ENCODE measurements around the gene TNK2. TPM values are rescaled to one million over a fixed set of nuclear protein-coding genes. Genes with fewer than 3 reads are reported as not detected.
"Not testable (repeated sequence)": the region's sequence is repeated elsewhere in the genome, so short reads cannot be mapped to it uniquely, and the experiment has no call there.

TNK2 gene
- total RNA-seq: 10 to 100 TPM; 12.6 to 26.6 (median 15.6) TPM

GRCh38 chr3:195907934-195908693 is at the start of gene TNK2:
TSS of gene TNK2 (minus strand) at chr3:195908551. CDS start at chr3:195888588, 19,963 bp downstream.
- TF ChIP-seq CTCF (IDR thresholded peaks at IDR 0.05): no peak
- no peak for DNase-seq (ENCODE audit: low spot score)
- ATAC-seq (ENCODE audit: low FRiP score): no peak

GRCh38 chr3:195956577-195956976 is 48.2 kb upstream of the TNK2 start:
- no peak for DNase-seq (ENCODE audit: low spot score)
- no peak for ATAC-seq (ENCODE audit: low FRiP score)
- no peak for TF ChIP-seq CTCF (IDR thresholded peaks at IDR 0.05)

DNA sequence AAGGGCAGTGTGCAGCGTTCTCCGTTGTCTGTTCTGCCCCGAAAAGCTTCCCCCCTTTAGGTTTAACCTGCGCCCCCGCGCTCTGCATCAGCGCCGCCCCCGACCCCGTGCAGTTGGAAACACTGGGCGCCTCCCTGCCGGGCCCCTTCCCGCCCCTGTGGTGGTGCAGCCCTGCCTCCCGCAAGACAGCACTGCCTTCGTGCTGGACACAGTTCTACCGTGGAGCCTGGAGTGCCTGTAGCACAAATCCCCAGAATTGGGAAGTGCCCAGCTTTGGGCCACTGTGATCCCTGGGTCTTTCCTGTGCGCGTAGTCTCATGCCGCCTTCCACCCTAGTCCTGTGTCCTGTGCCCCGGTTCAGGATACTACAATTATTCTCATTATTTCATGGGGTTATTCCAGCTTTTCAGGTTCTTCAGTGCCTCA is 47.1 kb upstream of the TNK2 start:
- not testable (repeated sequence) for ATAC-seq (ENCODE audit: low FRiP score); DNase-seq (ENCODE audit: low spot score)

DNA sequence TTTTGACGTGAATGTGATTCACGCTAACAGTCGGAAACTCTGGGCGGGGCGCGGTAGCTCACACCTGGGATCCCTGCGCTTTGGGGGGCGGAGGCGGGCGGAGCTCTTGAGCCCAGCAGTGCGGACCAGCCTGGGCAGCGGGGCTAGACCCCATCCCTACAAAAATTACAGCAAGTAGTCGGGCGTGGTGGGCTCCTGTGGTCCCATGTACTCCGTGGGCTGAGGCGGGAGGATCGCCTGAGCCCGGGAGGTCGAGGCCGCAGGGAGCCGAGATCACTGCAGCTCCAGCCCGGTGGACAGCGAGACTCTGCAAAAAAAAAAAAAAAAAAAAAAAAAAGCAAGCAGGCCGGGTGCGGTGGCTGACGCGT is 46.4 kb upstream of the TNK2 start:
- ATAC-seq (ENCODE audit: low FRiP score): peak; percentile 28
- not testable (repeated sequence) for DNase-seq (ENCODE audit: low spot score)

- DNase-seq (ENCODE audit: low spot score): not testable (repeated sequence)
- peak; percentile 84 for ATAC-seq (ENCODE audit: low FRiP score)
Observed at GRCh38 chr3:195954052-195954751, 45.9 kb upstream of the TNK2 start.

GRCh38 chr3:195952590-195952989 is 44.2 kb upstream of the TNK2 start:
- DNase-seq (ENCODE audit: low spot score); ATAC-seq (ENCODE audit: low FRiP score): not testable (repeated sequence)

- not testable (repeated sequence) for DNase-seq (ENCODE audit: low spot score); ATAC-seq (ENCODE audit: low FRiP score)
Observed at GRCh38 chr3:195951443-195952177, 43.3 kb upstream of the TNK2 start.

DNA sequence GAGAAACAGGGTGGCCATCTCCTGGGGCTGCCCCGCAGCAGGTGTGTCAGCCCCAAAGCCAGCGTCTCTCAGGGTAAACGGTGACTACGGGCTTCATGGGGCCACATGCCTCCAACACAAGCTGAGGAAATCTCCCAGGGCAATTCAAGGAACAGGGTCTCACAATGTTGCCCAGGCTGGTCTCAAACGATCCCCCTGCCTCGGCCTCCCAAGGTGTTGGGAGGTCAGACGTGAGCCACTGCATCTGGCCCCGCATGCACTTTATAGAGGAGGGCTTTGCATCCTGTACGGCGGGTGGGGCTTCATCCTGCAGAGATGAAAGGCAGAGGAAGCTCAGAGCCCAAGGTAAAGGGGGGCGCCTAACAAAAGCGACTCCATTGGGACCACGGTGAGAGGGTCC is 42.4 kb upstream of the TNK2 start:
- not testable (repeated sequence) for ATAC-seq (ENCODE audit: low FRiP score); DNase-seq (ENCODE audit: low spot score)

DNA sequence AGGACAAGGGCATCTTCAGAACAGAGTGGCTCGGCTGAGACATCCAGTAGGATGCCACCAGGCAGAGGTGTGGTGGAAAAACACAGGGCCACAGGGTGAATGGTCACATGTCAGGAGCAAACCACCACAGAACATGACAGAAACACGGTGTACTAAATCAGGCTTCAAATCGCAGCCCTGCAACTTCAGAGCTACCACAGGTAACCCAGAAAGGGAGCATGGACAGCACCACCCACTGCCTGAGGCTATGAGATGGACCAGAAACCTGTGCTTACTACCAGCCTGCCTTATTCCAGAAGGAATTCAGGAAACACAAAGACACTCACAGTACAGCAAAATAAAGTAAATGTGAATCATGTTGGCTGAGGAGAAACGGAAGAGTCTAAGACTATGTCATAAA is 41.8 kb upstream of the TNK2 start:
- not testable (repeated sequence) for DNase-seq (ENCODE audit: low spot score); ATAC-seq (ENCODE audit: low FRiP score)

GRCh38 chr3:195946910-195947699 is 38.8 kb upstream of the TNK2 start:
- not testable (repeated sequence) for ATAC-seq (ENCODE audit: low FRiP score); DNase-seq (ENCODE audit: low spot score)

GRCh38 chr3:195941265-195941815 is 33.0 kb upstream of the TNK2 start:
- DNase-seq (ENCODE audit: low spot score); ATAC-seq (ENCODE audit: low FRiP score): not testable (repeated sequence)

DNA sequence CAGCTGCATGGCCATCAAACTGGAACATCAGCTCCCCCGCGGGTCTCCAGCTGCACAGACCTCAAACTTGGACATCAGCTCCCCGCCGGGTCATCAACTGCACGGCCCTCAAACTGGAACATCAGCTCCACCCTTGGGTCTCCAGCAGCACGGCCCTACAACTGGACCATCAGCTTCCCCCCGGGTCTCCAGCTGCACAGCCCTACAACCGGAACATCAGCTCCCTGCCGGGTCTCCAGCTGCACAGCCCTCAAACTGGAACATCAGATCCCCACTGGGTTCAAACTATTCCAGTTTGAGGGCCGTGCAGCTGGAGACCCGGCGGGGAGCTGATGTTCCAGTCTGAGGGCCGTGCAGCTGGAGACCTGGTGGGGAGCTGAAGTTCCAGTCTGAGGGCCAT is 32.5 kb upstream of the TNK2 start:
- not testable (repeated sequence) for ATAC-seq (ENCODE audit: low FRiP score); DNase-seq (ENCODE audit: low spot score)

- not testable (repeated sequence) for ATAC-seq (ENCODE audit: low FRiP score); DNase-seq (ENCODE audit: low spot score)
Observed at GRCh38 chr3:195939526-195940470, 31.4 kb upstream of the TNK2 start.

DNA sequence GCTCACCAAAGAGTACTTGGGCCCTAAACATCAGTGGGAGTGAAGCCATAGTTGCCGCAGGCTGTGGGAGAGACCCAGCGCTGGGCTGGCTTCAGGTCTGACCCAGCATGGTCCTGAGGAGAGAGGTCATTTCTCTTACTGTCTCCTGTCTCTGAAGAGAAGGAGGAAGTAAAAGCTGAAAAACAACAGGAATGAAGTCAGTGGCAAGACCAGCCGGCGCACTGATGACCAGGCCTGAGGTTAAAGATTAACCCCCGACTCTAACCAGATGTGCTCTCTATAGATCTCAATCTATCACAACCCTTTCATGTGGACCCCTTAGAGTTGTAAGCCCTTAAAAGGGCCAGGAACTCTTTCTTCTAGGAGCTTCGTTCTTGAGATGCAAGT is 24.7 kb upstream of the TNK2 start:
- not testable (repeated sequence) for ATAC-seq (ENCODE audit: low FRiP score); DNase-seq (ENCODE audit: low spot score)

Data from omental fat pad (tissue), 4 donors.